SU-DHL-6 (cell line): ENCODE results near the gene PLK1.

Experiments
- EZH2phosphoT487 ChIP-seq: fragments of 200-600 bp; sonication (generic), shearing (Covaris generic); conservative IDR thresholded peaks from 2 replicates; pipeline ENCODE4 v1.6.1; 2018; ENCODE audit warnings: mild to moderate bottlenecking, antibody characterized with exemption, low read length, moderate library complexity, mixed read lengths
- TF ChIP-seq, protein P1 (sequence below): fragments of 200-600 bp; sonication (generic); IDR thresholded peaks from one replicate; pipeline ENCODE4 v1.5.1; 2017; ENCODE audit warnings: antibody characterized with exemption, mild to moderate bottlenecking, low read length, moderate library complexity; ENCODE audit not compliant: insufficient read depth, poor library complexity, severe bottlenecking

- TF ChIP-seq, protein P1, sequence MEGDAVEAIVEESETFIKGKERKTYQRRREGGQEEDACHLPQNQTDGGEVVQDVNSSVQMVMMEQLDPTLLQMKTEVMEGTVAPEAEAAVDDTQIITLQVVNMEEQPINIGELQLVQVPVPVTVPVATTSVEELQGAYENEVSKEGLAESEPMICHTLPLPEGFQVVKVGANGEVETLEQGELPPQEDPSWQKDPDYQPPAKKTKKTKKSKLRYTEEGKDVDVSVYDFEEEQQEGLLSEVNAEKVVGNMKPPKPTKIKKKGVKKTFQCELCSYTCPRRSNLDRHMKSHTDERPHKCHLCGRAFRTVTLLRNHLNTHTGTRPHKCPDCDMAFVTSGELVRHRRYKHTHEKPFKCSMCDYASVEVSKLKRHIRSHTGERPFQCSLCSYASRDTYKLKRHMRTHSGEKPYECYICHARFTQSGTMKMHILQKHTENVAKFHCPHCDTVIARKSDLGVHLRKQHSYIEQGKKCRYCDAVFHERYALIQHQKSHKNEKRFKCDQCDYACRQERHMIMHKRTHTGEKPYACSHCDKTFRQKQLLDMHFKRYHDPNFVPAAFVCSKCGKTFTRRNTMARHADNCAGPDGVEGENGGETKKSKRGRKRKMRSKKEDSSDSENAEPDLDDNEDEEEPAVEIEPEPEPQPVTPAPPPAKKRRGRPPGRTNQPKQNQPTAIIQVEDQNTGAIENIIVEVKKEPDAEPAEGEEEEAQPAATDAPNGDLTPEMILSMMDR = no peak
- no peak for TF ChIP-seq EZH2phosphoT487
Measured at GRCh38 chr16:23724785-23725131, 46.1 kb downstream of the PLK1 start.
